HG03571 (cell line): ENCODE data around the gene PEX26.
"Not testable (repeated sequence)": the region's sequence is repeated elsewhere in the genome, so short reads cannot be mapped to it uniquely, and the experiment has no call there.

Source experiments
- ATAC-seq: cut with Tn5 transposase; IDR thresholded peaks from one replicate; pipeline ENCODE4 v1.9.1; 2021; ENCODE audit not compliant: unreplicated experiment

Gene PEX26

GRCh38 chr22:18115906-18116371 lies 38.1 kb downstream of the PEX26 start:
- ATAC-seq, result no peak

- no peak for ATAC-seq
Measured at GRCh38 chr22:18116634-18117033, 38.8 kb downstream of the PEX26 start.

- ATAC-seq, result no peak
Measured at GRCh38 chr22:18118345-18118915, 40.6 kb downstream of the PEX26 start.

- ATAC-seq, result no peak
Measured at GRCh38 chr22:18119409-18120110, 41.8 kb downstream of the PEX26 start.

- ATAC-seq, result no peak
Measured at GRCh38 chr22:18120857-18121256, 43.1 kb downstream of the PEX26 start.

GRCh38 chr22:18121506-18121905 lies 43.7 kb downstream of the PEX26 start:
- no peak for ATAC-seq

- no peak for ATAC-seq
Measured at GRCh38 chr22:18121954-18122554, 44.3 kb downstream of the PEX26 start.

DNA sequence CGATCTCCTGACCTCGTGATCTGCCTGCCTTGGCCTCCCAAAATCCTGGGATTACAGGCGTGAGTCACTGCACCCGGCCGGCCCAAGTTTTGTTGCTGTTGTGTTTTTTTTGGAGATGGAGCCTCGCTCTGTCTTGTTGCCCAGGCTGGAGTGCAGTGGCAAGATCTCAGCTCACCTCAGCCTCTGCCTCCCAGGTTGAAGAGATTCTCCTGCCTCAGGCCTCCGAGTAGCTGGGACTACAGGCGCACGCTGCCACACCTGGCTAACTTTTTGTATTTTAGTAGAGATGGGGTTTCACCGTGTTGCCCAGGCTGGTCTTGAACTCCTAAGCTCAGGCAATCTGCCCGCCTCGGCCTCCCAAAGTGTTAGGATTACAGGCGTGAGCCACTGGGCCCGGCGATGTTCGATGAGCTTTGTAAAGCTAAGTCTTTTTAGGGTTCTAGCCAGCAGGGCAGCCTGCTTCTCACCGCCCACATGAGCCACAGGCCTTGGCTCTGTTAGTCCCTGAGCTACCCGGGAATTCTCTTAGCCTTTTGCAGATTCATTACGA lies 45.8 kb downstream of the PEX26 start:
- ATAC-seq, result not testable (repeated sequence)

DNA sequence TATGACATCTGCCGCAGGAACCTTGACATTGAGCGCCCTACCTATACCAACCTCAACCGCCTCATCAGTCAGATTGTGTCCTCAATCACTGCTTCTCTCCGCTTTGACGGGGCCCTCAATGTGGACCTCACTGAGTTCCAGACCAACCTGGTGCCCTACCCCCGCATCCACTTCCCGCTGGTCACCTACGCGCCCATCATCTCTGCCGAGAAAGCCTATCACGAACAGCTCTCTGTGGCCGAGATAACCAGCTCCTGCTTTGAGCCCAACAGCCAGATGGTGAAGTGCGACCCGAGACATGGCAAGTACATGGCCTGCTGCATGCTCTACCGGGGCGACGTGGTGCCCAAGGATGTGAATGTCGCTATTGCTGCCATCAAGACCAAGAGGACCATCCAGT lies 48.8 kb downstream of the PEX26 start:
- no peak for ATAC-seq

- no peak for ATAC-seq
Measured at GRCh38 chr22:18130018-18130417, 52.2 kb downstream of the PEX26 start.

- ATAC-seq, result no peak
Measured at GRCh38 chr22:18130699-18131429, 53.1 kb downstream of the PEX26 start.

- ATAC-seq, result no peak
Measured at GRCh38 chr22:18133452-18133851, 55.7 kb downstream of the PEX26 start.

GRCh38 chr22:18136563-18137320 lies 59.0 kb downstream of the PEX26 start:
- no peak for ATAC-seq

DNA sequence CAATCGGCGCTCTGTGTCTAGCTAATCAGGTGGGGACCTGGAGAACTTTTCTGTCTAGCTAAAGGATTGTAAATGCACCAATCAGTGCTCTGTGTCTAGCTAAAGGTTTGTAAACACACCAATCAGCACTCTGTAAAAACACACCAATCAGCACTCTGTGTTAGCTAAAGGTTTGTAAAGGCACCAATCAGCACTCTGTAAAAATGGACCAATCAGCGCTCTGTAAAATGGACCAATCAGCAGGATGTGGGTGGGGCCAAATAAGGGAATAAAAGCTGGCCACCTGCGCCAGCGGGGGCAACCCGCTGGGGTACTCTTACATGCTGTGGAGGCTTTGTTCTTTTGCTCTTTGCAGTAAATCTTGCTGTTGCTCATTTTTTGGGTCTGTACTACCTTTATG lies 63.2 kb downstream of the PEX26 start:
- ATAC-seq, result not testable (repeated sequence)

- ATAC-seq, result no peak
Measured at GRCh38 chr22:18144105-18144504, 66.3 kb downstream of the PEX26 start.

- ATAC-seq, result no peak
Measured at GRCh38 chr22:18145676-18146388, 68.0 kb downstream of the PEX26 start.

DNA sequence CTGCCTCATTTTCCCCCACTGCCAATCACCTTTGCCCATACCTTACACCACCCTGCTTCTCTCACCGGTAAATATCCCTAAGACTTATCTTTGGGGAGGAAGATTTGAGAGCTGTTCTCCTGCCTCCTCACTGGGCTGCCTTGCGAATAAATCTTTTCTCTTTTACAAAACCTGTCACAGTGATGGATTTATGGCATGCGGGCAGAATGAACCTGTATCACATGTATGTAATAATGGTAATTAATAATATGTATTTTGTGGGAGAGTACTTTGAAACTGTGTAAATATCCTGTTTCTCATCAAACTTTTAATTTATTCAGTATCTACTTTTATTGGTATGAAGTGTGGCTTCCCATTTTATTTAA lies 68.6 kb downstream of the PEX26 start:
- no peak for ATAC-seq

DNA sequence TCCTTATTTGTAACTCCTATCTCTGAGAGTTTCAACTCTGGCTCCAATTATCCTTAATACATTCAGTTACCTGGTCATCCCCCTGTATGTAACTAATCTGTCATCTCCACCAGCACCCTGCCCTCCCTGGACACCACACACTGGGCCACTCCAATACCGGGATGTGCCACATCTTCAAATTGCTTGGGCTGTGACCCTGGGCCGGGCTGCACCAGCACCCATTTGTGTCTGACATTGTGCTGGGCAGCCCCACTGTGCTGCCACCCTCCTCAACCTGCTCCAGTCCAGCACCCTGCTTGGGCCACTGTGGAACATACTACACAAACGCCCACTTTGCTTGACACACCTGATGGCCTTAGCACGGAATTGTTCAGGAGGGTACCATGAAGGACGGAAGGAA lies 70.0 kb downstream of the PEX26 start:
- no peak for ATAC-seq

GRCh38 chr22:18148293-18148965 lies 70.6 kb downstream of the PEX26 start:
- ATAC-seq, result no peak

DNA sequence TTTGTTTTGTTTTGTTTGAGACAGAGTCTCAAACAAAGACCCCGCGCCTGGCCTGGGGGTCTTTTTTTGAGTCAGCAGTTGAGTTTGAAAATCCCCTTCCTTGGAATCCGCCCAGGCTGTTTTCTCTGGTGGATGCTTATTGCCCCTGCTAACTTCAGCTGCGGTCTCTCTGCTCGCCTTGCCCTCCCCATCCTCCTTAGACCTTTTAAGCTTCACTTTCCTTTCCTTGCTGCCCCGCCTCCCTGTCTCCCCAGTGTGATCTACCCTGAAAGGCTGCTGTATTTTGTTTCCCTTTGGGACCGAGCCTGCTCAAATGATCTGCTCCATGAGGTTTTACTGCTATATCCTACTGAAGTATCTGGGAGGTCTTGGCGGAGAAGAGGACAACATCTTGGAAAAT lies 74.7 kb downstream of the PEX26 start:
- no peak for ATAC-seq
